GM18508 (cell line): Measurements from ENCODE around the gene ELMO1.

Experiments
- ATAC-seq: cut with Tn5 transposase; IDR thresholded peaks from one replicate; pipeline ENCODE4 v1.9.1; 2021; ENCODE audit warnings: moderate number of reproducible peaks; ENCODE audit not compliant: insufficient read depth, unreplicated experiment

Gene ELMO1

GRCh38 chr7:37432281-37432920 is 16.3 kb downstream of the ELMO1 start:
- ATAC-seq, result no peak

- ATAC-seq, result no peak
These were observed 17.3 kb downstream of the ELMO1 start for GRCh38 chr7:37431413-37431812.

- ATAC-seq, result no peak
These were observed 18.0 kb downstream of the ELMO1 start for GRCh38 chr7:37430640-37431039.

- ATAC-seq, result no peak
These were observed 18.5 kb downstream of the ELMO1 start for GRCh38 chr7:37430171-37430570.

- no peak for ATAC-seq
These were observed 19.3 kb downstream of the ELMO1 start for GRCh38 chr7:37429435-37429791.

GRCh38 chr7:37428681-37429434 is 19.8 kb downstream of the ELMO1 start:
- no peak for ATAC-seq

- no peak for ATAC-seq
These were observed 21.3 kb downstream of the ELMO1 start for GRCh38 chr7:37427276-37427940.

- ATAC-seq, result no peak
These were observed 23.2 kb downstream of the ELMO1 start for GRCh38 chr7:37425498-37425897.

- no peak for ATAC-seq
These were observed 23.7 kb downstream of the ELMO1 start for GRCh38 chr7:37424995-37425394.

- ATAC-seq, result no peak
These were observed 24.1 kb downstream of the ELMO1 start for GRCh38 chr7:37424521-37424920.

- ATAC-seq, result no peak
These were observed 26.7 kb downstream of the ELMO1 start for GRCh38 chr7:37421861-37422500.

- no peak for ATAC-seq
These were observed 27.5 kb downstream of the ELMO1 start for GRCh38 chr7:37420946-37421695.

GRCh38 chr7:37419496-37419895 is 29.2 kb downstream of the ELMO1 start:
- no peak for ATAC-seq

GRCh38 chr7:37418381-37418780 is 30.3 kb downstream of the ELMO1 start:
- ATAC-seq, result no peak

- ATAC-seq, result no peak
These were observed 31.6 kb downstream of the ELMO1 start for GRCh38 chr7:37417107-37417474.

- no peak for ATAC-seq
These were observed 32.1 kb downstream of the ELMO1 start for GRCh38 chr7:37416378-37417106.

GRCh38 chr7:37415629-37416028 is 33.0 kb downstream of the ELMO1 start:
- no peak for ATAC-seq

- no peak for ATAC-seq
These were observed 34.2 kb downstream of the ELMO1 start for GRCh38 chr7:37414352-37414983.

- ATAC-seq, result no peak
These were observed 37.1 kb downstream of the ELMO1 start for GRCh38 chr7:37411444-37412034.
